Hepatocyte (in vitro differentiated cells): ENCODE results near the gene SYT7.

Experiments used
- EZH2 ChIP-seq: fragments of 200-600 bp; sonication (generic); IDR thresholded peaks from 2 replicates; pipeline ENCODE4 v1.6.1; 2016; ENCODE audit warnings: antibody characterized with exemption, mild to moderate bottlenecking, borderline replicate concordance
- EZH2phosphoT487 ChIP-seq: fragments of 200-600 bp; sonication (generic); IDR thresholded peaks from one replicate; pipeline ENCODE4 v1.6.1; 2018; ENCODE audit warnings: antibody characterized with exemption, mild to moderate bottlenecking, low read depth, moderate library complexity; ENCODE audit not compliant: unreplicated experiment, severe bottlenecking
- TF ChIP-seq, protein P1 (sequence below): fragments of 200-600 bp; sonication (generic); IDR thresholded peaks from 2 replicates; pipeline ENCODE4 v1.5.1; 2016; ENCODE audit warnings: antibody characterized with exemption, mild to moderate bottlenecking; ENCODE audit not compliant: poor library complexity

DNA sequence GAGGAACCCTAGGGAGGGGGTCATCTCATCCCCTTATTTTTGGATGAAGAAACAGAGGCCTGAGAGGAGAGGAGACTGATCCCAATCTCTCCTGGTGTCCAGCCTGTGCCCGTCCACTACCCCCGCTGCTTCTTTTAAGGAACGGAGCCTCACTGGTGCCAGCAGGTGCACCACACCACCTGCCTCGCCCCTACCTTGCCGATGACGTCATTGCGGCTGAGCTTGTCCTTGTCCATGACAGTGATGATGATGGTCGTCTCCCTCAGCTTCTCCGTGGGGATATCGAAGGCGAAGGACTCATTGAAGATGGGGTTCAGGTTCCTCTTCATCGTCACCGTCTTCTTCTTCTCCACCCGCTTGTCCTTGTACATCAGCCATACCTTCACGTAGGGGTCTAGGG lies 58.0 kb downstream of the SYT7 start:
- TF ChIP-seq, protein P1, sequence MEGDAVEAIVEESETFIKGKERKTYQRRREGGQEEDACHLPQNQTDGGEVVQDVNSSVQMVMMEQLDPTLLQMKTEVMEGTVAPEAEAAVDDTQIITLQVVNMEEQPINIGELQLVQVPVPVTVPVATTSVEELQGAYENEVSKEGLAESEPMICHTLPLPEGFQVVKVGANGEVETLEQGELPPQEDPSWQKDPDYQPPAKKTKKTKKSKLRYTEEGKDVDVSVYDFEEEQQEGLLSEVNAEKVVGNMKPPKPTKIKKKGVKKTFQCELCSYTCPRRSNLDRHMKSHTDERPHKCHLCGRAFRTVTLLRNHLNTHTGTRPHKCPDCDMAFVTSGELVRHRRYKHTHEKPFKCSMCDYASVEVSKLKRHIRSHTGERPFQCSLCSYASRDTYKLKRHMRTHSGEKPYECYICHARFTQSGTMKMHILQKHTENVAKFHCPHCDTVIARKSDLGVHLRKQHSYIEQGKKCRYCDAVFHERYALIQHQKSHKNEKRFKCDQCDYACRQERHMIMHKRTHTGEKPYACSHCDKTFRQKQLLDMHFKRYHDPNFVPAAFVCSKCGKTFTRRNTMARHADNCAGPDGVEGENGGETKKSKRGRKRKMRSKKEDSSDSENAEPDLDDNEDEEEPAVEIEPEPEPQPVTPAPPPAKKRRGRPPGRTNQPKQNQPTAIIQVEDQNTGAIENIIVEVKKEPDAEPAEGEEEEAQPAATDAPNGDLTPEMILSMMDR = no peak
- TF ChIP-seq EZH2 = no peak
- no peak for TF ChIP-seq EZH2phosphoT487
